Endothelial cell of umbilical vein (primary cell): ENCODE results near the gene NACA.
"Not testable (repeated sequence)": the region's sequence is repeated elsewhere in the genome, so short reads cannot be mapped to it uniquely, and the experiment has no call there.

Experiments used
- CTCF ChIP-seq, 2 donors: IDR thresholded peaks; 1 replicate in 1 of 2; 2 replicates in 1 of 2; pipeline ENCODE4 v1.5.1; 2011; ENCODE audit warnings: low read length in 2 of 2, mild to moderate bottlenecking in 2 of 2, moderate library complexity in 2 of 2, control low read depth in 1 of 2, inconsistent platforms in 1 of 2, low read depth in 1 of 2; ENCODE audit not compliant: insufficient read depth in 1 of 2; ENCODE audit errors: extremely low read depth in 1 of 2
- EZH2 ChIP-seq: IDR thresholded peaks from 2 replicates; pipeline ENCODE4 v1.6.1; 2012; ENCODE audit warnings: borderline replicate concordance, low read depth, mild to moderate bottlenecking, moderate library complexity, low read length, inconsistent platforms; ENCODE audit not compliant: severe bottlenecking
- FOS ChIP-seq: IDR thresholded peaks from 2 replicates; pipeline ENCODE4 v1.6.1; 2011; ENCODE audit warnings: mild to moderate bottlenecking, low read length, moderate library complexity, borderline replicate concordance; ENCODE audit not compliant: insufficient read depth
- GATA2 ChIP-seq: IDR thresholded peaks from 2 replicates; pipeline ENCODE4 v1.7.0; 2011; ENCODE audit warnings: low read depth, mild to moderate bottlenecking, moderate library complexity, mixed read lengths, low read length; ENCODE audit not compliant: insufficient read length, insufficient read depth
- JUN ChIP-seq: IDR thresholded peaks from 2 replicates; pipeline ENCODE4 v1.6.1; 2011; ENCODE audit warnings: borderline replicate concordance, low read depth; ENCODE audit not compliant: insufficient read length, insufficient read depth
- MYC ChIP-seq: IDR thresholded peaks from one replicate; pipeline ENCODE4 v1.6.1; 2011; ENCODE audit warnings: mild to moderate bottlenecking, low read depth, low read length
- POLR2A ChIP-seq: IDR thresholded peaks from 2 replicates; pipeline ENCODE4 v1.6.1; 2012; ENCODE audit warnings: low read depth, mild to moderate bottlenecking, control low read depth, low read length
- POLR2AphosphoS5 ChIP-seq: IDR thresholded peaks from 2 replicates; pipeline ENCODE4 v1.6.1; 2012; ENCODE audit warnings: low read depth, mild to moderate bottlenecking, control low read depth, low read length, moderate library complexity; ENCODE audit not compliant: insufficient read depth
- TF ChIP-seq, protein P1 (sequence below): IDR thresholded peaks from 2 replicates; pipeline ENCODE4 v1.6.1; 2011; ENCODE audit not compliant: insufficient read depth, insufficient read length

DNA sequence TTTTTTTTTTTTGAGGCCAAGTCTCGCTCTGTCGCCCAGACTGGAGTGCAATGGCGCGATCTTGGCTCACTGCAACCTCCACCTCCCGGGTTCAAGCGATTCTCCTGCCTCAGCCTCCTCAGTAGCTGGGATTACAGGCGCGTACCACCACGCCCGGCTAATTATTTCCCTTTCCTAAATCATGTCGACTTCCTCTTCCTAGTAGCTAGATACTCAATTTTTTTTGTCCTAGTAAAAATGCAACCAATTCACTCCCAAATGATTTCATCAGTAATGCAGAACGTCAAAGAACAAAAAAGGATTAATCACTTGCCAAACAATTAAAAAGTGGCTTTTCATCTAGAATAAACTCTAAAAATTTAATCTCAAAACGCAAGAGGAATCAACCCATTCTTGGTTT is 25.5 kb upstream of the NACA start:
- not testable (repeated sequence) for TF ChIP-seq POLR2A; CTCF (IDR thresholded peaks at IDR 0.05; ENCODE audit: extremely low read depth in 1 of 2, insufficient read depth in 1 of 2, low read depth in 1 of 2, low read length in 2 of 2); POLR2AphosphoS5; FOS; EZH2; JUN; MYC; GATA2
- TF ChIP-seq, protein P1, sequence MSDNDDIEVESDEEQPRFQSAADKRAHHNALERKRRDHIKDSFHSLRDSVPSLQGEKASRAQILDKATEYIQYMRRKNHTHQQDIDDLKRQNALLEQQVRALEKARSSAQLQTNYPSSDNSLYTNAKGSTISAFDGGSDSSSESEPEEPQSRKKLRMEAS: not testable (repeated sequence)
